Kidney capillary endothelial cell (primary cell): ENCODE results near the gene PCDHGA12.
A peak's percentile ranks its signal among the peaks of the same experiment; 100 is the strongest.

Source experiments
- DNase-seq: peaks from one replicate; pipeline ENCODE4 v3.0.0-alpha.2; 2018; ENCODE audit warnings: low spot score

Gene PCDHGA12

DNA sequence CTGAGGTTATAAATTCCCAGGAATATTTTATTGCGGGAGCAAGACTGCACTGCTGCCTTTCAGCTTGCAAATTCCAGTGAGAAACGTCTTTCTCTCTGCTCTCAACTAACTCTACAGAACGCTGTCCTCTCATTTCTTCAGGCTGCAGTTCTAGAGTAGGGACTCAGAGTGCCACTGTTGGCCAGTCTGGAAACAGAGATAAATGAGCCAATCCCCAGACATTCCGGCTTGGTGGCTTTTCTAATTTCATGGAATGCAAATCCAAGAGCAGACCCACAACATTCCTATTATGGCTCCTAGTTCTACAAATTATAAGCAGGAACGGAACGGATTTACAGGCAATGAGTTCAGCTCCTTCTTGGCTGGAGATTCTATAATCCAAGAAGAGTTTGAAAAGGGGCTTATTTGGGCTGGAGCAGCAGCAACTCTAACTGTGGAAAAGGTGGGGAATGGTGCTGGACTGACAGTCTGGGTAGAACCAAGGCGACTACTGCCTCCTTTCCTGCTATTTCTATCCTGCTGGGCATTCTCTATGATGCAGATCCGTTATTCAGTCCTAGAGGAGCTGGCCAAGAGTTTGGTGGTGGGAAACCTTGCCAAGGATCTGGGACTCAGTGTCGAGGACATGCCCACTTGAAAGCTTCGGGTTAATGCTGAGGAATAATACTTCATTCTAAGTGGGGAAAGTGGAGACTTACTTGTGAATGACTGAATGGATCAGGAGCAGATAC, 9.3 kb downstream of the PCDHGA12 start:
- DNase-seq = no peak

DNA sequence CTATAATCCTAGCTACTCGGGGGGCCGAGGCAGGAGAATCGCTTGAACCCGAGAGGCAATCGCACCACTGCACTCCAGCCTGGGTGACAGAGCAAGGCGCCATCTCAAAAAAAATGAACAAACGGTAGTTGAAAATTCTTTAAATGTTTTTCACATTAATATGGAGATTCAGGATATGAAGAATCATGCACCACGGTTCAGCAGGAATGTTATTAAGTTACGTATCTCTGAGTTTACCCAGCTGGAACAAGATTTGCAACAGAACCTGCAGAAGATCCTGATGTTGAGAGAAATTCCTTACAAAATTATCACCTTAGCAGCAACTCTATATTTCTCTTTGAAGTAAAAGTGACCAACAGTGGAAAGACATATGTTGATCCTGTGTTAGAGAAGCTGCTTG, 10.0 kb downstream of the PCDHGA12 start:
- no peak for DNase-seq

DNA sequence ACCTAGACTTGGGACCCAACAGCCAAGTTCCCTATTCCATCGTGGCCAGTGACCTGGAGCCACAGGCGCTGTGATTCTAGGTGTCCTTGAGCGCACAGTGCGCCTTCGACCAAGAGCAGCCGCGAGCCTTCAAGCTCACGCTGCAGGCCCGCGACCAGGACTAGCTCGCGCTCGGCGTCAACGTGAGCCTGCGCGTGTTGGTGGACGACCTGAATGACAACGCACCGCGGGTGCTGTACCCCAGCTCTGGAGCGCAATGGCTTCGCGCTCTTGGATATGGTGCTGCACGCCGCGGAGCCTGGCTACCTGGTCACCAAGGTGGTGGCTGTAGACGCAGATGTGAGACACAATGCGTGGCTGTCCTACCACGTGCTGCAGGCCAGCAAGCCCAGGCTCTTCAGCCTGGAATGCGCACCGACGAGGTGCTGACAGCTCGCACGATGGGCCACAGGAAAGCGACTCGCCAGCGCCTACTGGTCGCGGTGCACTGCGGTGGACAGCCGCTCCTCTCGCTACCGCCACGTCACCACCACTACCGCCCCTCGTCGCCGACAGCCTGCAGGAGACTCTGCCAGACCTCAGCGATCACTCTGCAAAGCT, 11.4 kb downstream of the PCDHGA12 start:
- DNase-seq = no peak

DNA sequence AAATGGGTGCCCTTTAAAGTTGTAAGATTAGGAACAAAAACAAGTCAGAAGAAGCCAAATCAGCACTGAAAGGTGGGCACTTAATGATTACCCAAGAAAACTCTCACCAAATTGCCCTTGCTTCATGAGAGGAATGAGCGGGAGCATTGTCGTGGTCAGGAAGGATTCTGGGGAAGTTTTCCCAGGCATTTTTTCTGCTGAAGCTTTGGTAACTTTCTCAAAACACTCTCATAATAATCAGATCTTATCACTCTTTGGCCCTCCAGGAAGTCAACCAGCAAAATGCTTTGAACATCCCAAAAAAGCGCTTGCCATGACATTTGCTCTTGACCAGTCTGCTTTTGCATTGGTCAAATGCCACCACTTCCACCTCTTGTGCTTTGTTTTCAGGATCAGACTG, 35.0 kb downstream of the PCDHGA12 start:
- no peak for DNase-seq

DNA sequence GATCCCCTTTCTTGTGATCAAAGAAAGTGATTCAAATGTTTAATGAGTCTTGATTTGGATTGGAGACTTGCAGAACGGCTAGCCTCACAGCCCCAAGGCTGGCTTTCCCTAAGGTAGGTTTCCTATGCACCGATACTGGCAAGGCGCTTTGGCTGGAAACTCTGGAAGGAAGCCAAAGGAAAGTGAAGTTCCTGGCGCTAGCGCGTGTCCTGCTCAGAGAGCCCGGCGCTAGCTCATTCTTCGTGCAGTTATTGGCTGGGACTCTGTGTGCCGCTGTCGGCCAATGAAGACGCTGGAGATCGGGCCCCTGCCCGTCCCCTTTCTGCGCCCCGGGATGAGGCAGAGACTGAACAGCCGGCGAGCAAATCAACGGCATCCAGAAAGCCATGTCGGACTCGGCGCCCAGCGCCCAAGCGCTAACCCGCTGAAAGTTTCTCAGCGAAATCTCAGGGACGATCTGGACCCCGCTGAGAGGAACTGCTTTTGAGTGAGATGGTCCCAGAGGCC, 45.4 kb downstream of the PCDHGA12 start, which contains the start of gene PCDHGC3:
Gene PCDHGC3 (plus strand): TSS at position 342 of the 507 bp plus-strand sequence. CDS start 151 bp downstream, at position 493.
- peak; percentile 90 for DNase-seq

DNA sequence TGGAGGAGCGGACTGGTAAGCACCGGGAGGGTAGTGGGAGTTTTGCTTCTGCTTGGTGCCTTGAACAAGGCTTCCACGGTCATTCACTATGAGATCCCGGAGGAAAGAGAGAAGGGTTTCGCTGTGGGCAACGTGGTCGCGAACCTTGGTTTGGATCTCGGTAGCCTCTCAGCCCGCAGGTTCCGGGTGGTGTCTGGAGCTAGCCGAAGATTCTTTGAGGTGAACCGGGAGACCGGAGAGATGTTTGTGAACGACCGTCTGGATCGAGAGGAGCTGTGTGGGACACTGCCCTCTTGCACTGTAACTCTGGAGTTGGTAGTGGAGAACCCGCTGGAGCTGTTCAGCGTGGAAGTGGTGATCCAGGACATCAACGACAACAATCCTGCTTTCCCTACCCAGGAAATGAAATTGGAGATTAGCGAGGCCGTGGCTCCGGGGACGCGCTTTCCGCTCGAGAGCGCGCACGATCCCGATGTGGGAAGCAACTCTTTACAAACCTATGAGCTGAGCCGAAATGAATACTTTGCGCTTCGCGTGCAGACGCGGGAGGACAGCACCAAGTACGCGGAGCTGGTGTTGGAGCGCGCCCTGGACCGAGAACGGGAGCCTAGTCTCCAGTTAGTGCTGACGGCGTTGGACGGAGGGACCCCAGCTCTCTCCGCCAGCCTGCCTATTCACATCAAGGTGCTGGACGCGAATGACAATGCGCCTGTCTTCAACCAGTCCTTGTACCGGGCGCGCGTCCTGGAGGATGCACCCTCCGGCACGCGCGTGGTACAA, 46.0 kb downstream of the PCDHGA12 start:
- peak; percentile 57 for DNase-seq

DNA sequence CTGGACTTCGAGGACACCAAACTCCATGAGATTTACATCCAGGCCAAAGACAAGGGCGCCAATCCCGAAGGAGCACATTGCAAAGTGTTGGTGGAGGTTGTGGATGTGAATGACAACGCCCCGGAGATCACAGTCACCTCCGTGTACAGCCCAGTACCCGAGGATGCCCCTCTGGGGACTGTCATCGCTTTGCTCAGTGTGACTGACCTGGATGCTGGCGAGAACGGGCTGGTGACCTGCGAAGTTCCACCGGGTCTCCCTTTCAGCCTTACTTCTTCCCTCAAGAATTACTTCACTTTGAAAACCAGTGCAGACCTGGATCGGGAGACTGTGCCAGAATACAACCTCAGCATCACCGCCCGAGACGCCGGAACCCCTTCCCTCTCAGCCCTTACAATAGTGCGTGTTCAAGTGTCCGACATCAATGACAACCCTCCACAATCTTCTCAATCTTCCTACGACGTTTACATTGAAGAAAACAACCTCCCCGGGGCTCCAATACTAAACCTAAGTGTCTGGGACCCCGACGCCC, 46.8 kb downstream of the PCDHGA12 start:
- DNase-seq = no peak

DNA sequence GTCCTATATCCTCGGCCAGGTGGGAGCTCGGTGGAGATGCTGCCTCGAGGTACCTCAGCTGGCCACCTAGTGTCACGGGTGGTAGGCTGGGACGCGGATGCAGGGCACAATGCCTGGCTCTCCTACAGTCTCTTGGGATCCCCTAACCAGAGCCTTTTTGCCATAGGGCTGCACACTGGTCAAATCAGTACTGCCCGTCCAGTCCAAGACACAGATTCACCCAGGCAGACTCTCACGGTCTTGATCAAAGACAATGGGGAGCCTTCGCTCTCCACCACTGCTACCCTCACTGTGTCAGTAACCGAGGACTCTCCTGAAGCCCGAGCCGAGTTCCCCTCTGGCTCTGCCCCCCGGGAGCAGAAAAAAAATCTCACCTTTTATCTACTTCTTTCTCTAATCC, 47.5 kb downstream of the PCDHGA12 start:
- DNase-seq = no peak

DNA sequence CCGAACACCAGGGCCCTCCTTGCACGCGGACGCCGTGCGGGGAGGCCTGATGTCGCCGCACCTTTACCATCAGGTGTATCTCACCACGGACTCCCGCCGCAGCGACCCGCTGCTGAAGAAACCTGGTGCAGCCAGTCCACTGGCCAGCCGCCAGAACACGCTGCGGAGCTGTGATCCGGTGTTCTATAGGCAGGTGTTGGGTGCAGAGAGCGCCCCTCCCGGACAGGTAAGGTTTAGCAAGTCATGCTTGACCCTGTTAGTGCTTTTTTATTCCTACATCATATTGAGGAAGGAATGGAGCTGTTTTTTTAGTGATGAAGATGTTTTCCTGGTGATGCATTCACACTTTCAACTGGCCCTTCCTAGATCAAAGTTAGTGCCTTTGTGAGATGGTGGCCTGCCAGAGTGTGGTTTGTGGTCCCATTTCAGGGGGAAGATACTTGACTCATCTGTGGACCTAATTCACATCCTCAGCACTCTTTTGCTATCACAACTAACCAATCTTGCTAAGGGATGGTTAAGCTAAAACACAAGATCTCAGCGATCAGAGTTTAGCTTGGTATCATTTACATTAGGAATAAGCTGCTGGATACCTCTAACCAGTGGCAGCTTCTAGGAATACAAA, 48.1 kb downstream of the PCDHGA12 start:
- no peak for DNase-seq

DNA sequence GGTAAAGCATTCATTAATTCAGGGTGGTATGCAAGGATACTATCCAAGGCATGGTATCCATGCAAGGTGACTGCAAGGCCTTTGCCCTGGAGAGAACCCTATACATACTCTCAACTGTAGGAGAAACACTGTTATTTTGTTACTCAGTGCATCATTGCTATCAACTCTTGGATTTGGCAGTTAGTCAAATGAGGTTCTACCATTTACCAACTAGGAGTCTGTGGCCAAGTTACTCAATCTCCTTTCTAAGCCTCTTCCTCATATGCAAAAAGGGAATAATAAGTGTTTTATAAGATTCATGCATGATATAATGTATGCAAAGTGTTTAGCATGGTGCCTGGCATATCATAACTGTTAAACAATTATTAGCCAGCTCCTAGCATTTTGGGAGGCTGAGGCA, 49.5 kb downstream of the PCDHGA12 start:
- no peak for DNase-seq
